ENCODE measurements around the gene NME7.

GRCh38 chr1:169118227-169118626 is 249.4 kb downstream of the NME7 start:
- TF ChIP-seq CTCF (IDR thresholded peaks at IDR 0.05) (no peak), POLR2AphosphoS5 (IDR thresholded peaks at IDR 0.05) (no peak)
